Breast epithelium (tissue), 3 donors: ENCODE data around the gene DYRK1A.

ENCODE experiments used
- CTCF ChIP-seq, 3 donors: fragments of 450-650 bp; IDR thresholded peaks; one replicate each; pipeline ENCODE4 v1.5.1; 2016 to 2017; ENCODE audit warnings: antibody characterized with exemption in 3 of 3, mild to moderate bottlenecking in 3 of 3, moderate library complexity in 3 of 3
- POLR2AphosphoS5 ChIP-seq, 3 donors: sonication (generic); formaldehyde crosslinking; IDR thresholded peaks; one replicate each; pipeline ENCODE4 v1.6.1; 2017; ENCODE audit warnings: antibody characterized with exemption in 3 of 3

GRCh38 chr21:37560385-37560784, 193.8 kb downstream of the DYRK1A start:
- no peak for TF ChIP-seq POLR2AphosphoS5 (IDR thresholded peaks at IDR 0.05)
- TF ChIP-seq CTCF (IDR thresholded peaks at IDR 0.05): no peak
